Heart left ventricle (tissue), 13 donors: Measurements from ENCODE around the gene MYG1.

ENCODE experiments used
- POLR2A ChIP-seq, 2 donors: fragments of 450-650 bp; IDR thresholded peaks; one replicate each; pipeline ENCODE4 v1.6.1; 2017; ENCODE audit warnings: antibody characterized with exemption in 2 of 2, mild to moderate bottlenecking in 2 of 2, moderate library complexity in 2 of 2
- TF ChIP-seq, protein P1 (sequence below), 12 donors: fragments of 200-600 bp; sonication (generic) in 4 of 12; IDR thresholded peaks; one replicate each; pipeline versions ENCODE4 v1.5.0 to v1.8.0; 2018 to 2022; ENCODE audit warnings: antibody characterized with exemption in 12 of 12, mild to moderate bottlenecking in 5 of 12
- donor health status: ischemic (EF 13 %, LVEDD 7.1; RV severe dilation, severe dysfunction).
- donor health status: DM: no; HTN: yes; CAD: no.
- donor health status: DM: no; HTN: no; CAD: no.
- donor health status: ischemic (EF 25% LVEDD 6.9; RV normal size, moderate dysfunction).
- donor health status: ischemic (EF 25% LVEDD 5.7; RV mildly dilated, moderate dysfunction).
- donor health status: ischemic (EF 35%, LVEDD 5.7; RV mildly dilated, moderate dysfunction).
- donor health status: nonischemic (EF 11% LVEDD 7.7; RV severe dilation, severe dysfunction).
- donor health status: DM: yes; HTN: yes; CAD: no.
- donor health status: PGD.
- donor health status: ischemic (EF 29% LVEDD 5.4; RV normal size, mild dysfunction).
- donor health status: nonischemic (EF 23%, LVEDD 6.1; RV moderate dilation, normal function).

DNA sequence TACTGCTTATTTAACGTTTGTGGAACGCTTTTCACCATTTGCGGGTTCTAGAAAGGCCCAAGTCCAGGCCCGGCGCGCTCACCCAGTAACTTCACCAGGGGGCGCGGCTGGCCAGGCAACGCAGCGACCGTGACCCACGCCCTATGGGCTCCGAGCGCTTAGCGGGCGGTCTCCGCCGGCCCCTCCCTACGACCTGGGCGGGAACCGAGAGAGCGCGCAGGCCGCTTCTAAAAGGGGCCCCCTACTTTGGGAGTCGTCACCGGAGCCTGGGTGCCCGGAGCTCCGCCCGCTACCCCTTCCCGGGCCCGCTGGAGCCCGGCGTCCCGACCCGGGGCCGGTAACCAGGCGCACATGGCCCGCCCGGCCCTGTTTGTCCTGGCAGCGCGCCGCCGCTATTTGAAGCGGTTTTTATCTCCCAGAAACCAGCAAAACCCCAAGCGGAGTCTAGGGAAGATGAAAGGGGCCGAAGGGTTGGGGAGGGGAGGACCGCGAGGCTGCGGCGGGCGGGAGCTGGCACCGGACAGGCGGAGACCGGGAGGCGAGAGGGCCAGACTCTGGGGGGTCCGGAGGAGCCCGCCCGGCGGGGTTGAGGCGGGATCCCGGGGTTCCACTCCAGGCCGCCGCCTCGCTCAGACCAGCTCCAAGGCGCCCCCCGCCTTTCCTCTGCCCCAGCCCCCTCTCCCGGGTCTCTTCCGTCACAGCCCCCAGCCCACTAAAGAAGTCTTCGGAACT, 25.4 kb downstream of the MYG1 start:
- TF ChIP-seq, protein P1, sequence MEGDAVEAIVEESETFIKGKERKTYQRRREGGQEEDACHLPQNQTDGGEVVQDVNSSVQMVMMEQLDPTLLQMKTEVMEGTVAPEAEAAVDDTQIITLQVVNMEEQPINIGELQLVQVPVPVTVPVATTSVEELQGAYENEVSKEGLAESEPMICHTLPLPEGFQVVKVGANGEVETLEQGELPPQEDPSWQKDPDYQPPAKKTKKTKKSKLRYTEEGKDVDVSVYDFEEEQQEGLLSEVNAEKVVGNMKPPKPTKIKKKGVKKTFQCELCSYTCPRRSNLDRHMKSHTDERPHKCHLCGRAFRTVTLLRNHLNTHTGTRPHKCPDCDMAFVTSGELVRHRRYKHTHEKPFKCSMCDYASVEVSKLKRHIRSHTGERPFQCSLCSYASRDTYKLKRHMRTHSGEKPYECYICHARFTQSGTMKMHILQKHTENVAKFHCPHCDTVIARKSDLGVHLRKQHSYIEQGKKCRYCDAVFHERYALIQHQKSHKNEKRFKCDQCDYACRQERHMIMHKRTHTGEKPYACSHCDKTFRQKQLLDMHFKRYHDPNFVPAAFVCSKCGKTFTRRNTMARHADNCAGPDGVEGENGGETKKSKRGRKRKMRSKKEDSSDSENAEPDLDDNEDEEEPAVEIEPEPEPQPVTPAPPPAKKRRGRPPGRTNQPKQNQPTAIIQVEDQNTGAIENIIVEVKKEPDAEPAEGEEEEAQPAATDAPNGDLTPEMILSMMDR (IDR thresholded peaks at IDR 0.05), result peak; percentile 71 to 98 (median 86)
- TF ChIP-seq POLR2A (IDR thresholded peaks at IDR 0.05), result peak in 1 of 2 donors; percentile 97
